B cell (primary cell): ENCODE data around the gene DIABLO. TPM values are rescaled to one million over a fixed set of nuclear protein-coding genes. Genes with fewer than 3 reads are reported as not detected.

Source experiments
- ATAC-seq: fragments of 200-7000 bp; cut with Tn5 transposase; one replicate; pipeline ENCODE4 v1.10.0; 2021; ENCODE audit warnings: low read depth, mild to moderate bottlenecking, moderate number of reproducible peaks, moderate library complexity
- CTCF ChIA-PET: fragments of 350-600 bp; sonication (Branson Sonifier 250); formaldehyde crosslinking; loops from one replicate; lab custom pipeline; 2021; ENCODE audit warnings: antibody characterized with exemption, inconsistent platforms; lab: Charles Lee
- POLR2A ChIA-PET: fragments of 350-600 bp; sonication (Branson Sonifier 250); formaldehyde crosslinking; loops from one replicate; lab custom pipeline; 2021; ENCODE audit warnings: antibody characterized with exemption; lab: Charles Lee
- DNase-seq: peaks from one replicate; pipeline ENCODE4 v3.0.0; 2013
- H2AFZ ChIP-seq: 2 replicates; pipeline ENCODE4 v1.6.1; 2012; ENCODE audit warnings: mild to moderate bottlenecking, low read depth, low read length; ENCODE audit not compliant: insufficient read depth, poor library complexity, severe bottlenecking
- H3K27ac ChIP-seq, 2 donors: 1 replicate in 1 of 2; 2 replicates in 1 of 2; pipeline ENCODE4 v1.5.1; 2012 to 2013; ENCODE audit warnings: low read length in 2 of 2, mild to moderate bottlenecking in 2 of 2, moderate library complexity in 1 of 2
- H3K27me3 ChIP-seq, 4 experiments: fragments of 200-600 bp in 1 of 4; sonication (generic) in 1 of 4; replicated peaks in 1 of 4; 1 replicate in 2 of 4; 2 replicates in 2 of 4; pipeline versions ENCODE4 v1.6.1 to v1.7.0; 2013 to 2016; ENCODE audit warnings: low read length in 3 of 4, mild to moderate bottlenecking in 2 of 4, mixed read lengths in 1 of 4, moderate library complexity in 1 of 4; ENCODE audit not compliant: insufficient read depth in 4 of 4, control insufficient read depth in 3 of 4; ENCODE audit errors: control extremely low read depth in 1 of 4
- H3K36me3 ChIP-seq, 2 experiments: replicated peaks in 1 of 2; 1 replicate in 1 of 2; 2 replicates in 1 of 2; pipeline versions ENCODE4 v1.6.1 to v1.7.1; 2013; ENCODE audit warnings: low read length in 1 of 2; ENCODE audit not compliant: insufficient read depth in 2 of 2, control insufficient read depth in 1 of 2; ENCODE audit errors: control extremely low read depth in 1 of 2, extremely low read depth in 1 of 2
- H3K4me1 ChIP-seq, 2 donors: fragments of 200-600 bp in 1 of 2; sonication (generic) in 1 of 2; 1 replicate in 1 of 2; 2 replicates in 1 of 2; pipeline versions ENCODE4 v1.5.1 to v1.6.1; 2013 to 2017; ENCODE audit warnings: low read length in 2 of 2; ENCODE audit not compliant: control insufficient read depth in 2 of 2, insufficient read depth in 2 of 2
- H3K4me2 ChIP-seq: replicated peaks from 2 replicates; pipeline ENCODE3; 2012; ENCODE audit warnings: mild to moderate bottlenecking, low read depth, low read length; ENCODE audit not compliant: poor library complexity, severe bottlenecking
- H3K4me3 ChIP-seq, 5 experiments: fragments of 200-600 bp in 1 of 5; sonication (generic) in 1 of 5; 1 replicate in 3 of 5; 2 replicates in 2 of 5; pipeline versions ENCODE4 v1.5.1 to v1.7.0; 2011 to 2016; ENCODE audit warnings: low read length in 4 of 5, mild to moderate bottlenecking in 4 of 5, low read depth in 2 of 5, control low read depth in 1 of 5, moderate library complexity in 1 of 5; ENCODE audit not compliant: insufficient read depth in 1 of 5; ENCODE audit errors: control extremely low read depth in 1 of 5, extremely low read depth in 1 of 5
- H3K79me2 ChIP-seq: fragments of 200-600 bp; sonication (generic); one replicate; pipeline ENCODE4 v1.6.0; 2016; ENCODE audit warnings: low read length; ENCODE audit not compliant: control insufficient read depth, insufficient read depth
- H3K9ac ChIP-seq: fragments of 200-600 bp; sonication (generic); 2 replicates; pipeline ENCODE4 v1.6.1; 2017; ENCODE audit warnings: mild to moderate bottlenecking, low read length, moderate library complexity
- H3K9me3 ChIP-seq, 3 donors: one replicate each; pipeline versions ENCODE4 v1.6.1 to v1.7.1; 2013; ENCODE audit warnings: low read length in 2 of 3; ENCODE audit not compliant: control insufficient read depth in 2 of 3, insufficient read depth in 1 of 3; ENCODE audit errors: control extremely low read depth in 1 of 3
- H4K20me1 ChIP-seq: 2 replicates; pipeline ENCODE4 v1.6.0; 2012; ENCODE audit warnings: mild to moderate bottlenecking, low read length; ENCODE audit not compliant: insufficient read depth, control insufficient read depth, poor library complexity, severe bottlenecking
- H3K27ac Mint-ChIP-seq: one replicate; pipeline ENCODE4 v1.8.0; 2021; ENCODE audit warnings: mixed read lengths
- H3K27me3 Mint-ChIP-seq: one replicate; pipeline ENCODE4 v1.8.0; 2021; ENCODE audit warnings: mixed read lengths
- H3K4me1 Mint-ChIP-seq: one replicate; pipeline ENCODE4 v1.8.0; 2021; ENCODE audit warnings: mixed read lengths
- H3K4me3 Mint-ChIP-seq: one replicate; pipeline ENCODE4 v1.8.0; 2021; ENCODE audit warnings: mixed read lengths
- H3K9me3 Mint-ChIP-seq: one replicate; pipeline ENCODE4 v1.8.0; 2022; ENCODE audit warnings: mixed read lengths; ENCODE audit not compliant: insufficient read depth
- CTCF ChIP-seq: fragments of 200-600 bp; IDR thresholded peaks from one replicate; pipeline ENCODE4 v1.8.0; 2022; ENCODE audit warnings: antibody characterized with exemption, mild to moderate bottlenecking
- EZH2 ChIP-seq: IDR thresholded peaks from 2 replicates; pipeline ENCODE4 v1.6.1; 2012; ENCODE audit warnings: borderline replicate concordance, low read depth, mild to moderate bottlenecking, moderate library complexity, low read length; ENCODE audit not compliant: insufficient read depth, poor library complexity, severe bottlenecking
- whole genome bisulfite sequencing: methylation state at CpG from one replicate; pipeline ENCODE4 v1.1.5; 2013; ENCODE audit warnings: missing lambda C conversion rate; ENCODE audit not compliant: insufficient coverage; 5-methylcytosine and 5-hydroxymethylcytosine counted together
- intact Hi-C: fragments of 100-400 bp; cut with micrococcal nuclease; formaldehyde crosslinking; loops from one replicate; pipeline ENCODE4 v1.10.0; 2022
- polyA plus RNA-seq: library from polyadenylated mRNA; depleted of rRNA; stranded (reverse); fragments of >200 nt; gene quantifications from 2 replicates; pipeline ENCODE4 v1.2.3, GENCODE V29; 2012
- total RNA-seq, 2 donors: library from RNA; stranded (reverse); fragments of 120-200 nt in 1 of 2; gene quantifications; 1 replicate in 1 of 2; 2 replicates in 1 of 2; pipeline versions ENCODE4 v1.2.3 to v1.2.4, GENCODE V29; 2013 to 2022

Gene DIABLO
- total and polyA plus RNA-seq, 2 donors (not counting 1 experiment from before 2014, with no cell fraction given), result 36.8 to 44.6 TPM

GRCh38 chr12:122190842-122191668, 34.8 kb downstream of the DIABLO start:
- Mint-ChIP-seq H3K4me3 (no peak overlapping the region), H3K4me1 (peaks cover 2% of the 10 kb centered on the region), H3K27me3 (peaks cover 16% of the 10 kb centered on the region), H3K27ac (no peak overlapping the region), H3K9me3 (no peaks in the 10 kb centered on the region)
- DNase-seq, result peak; percentile 72
- ChIA-PET POLR2A (interaction anchor here (0.6 kb wide), 1 partner anchor 1960 kb away, joined by 6 read pairs; no protein-coding TSS in a partner anchor), CTCF (interaction anchor here (0.5 to 1.9 kb wide), 20 partner anchors 8 to 997 kb away, joined by 3 to 22 read pairs (median 4); partner anchors contain the start of genes B3GNT4, CFAP251 and LRRC43)
- no peak overlapping the region for H3K4me2 ChIP-seq
- peaks cover 0 to 6% (median 0%) of the 10 kb centered on the region in 3 donors for H3K9me3 ChIP-seq
- H3K79me2 ChIP-seq, result no peaks in the 10 kb centered on the region
- intact Hi-C loops, result loop anchor here (1.0 to 2.0 kb wide), 4 partner anchors 60 to 273 kb away; partner anchors contain the start of gene CFAP251
- no peaks in the 10 kb centered on the region for H3K36me3 ChIP-seq
- no peak overlapping the region for H3K9ac ChIP-seq
- no peak overlapping the region for H3K4me3 ChIP-seq
- peaks cover 0 to 4% (median 0%) of the 10 kb centered on the region in 4 experiments for H3K27me3 ChIP-seq
- no peak overlapping the region for H2AFZ ChIP-seq
- WGBS, result 45% methylated on average over 5 of the region's 18 CpGs
- H4K20me1 ChIP-seq, result no peaks in the 10 kb centered on the region
- no peak for TF ChIP-seq EZH2
- peak; percentile 75 for TF ChIP-seq CTCF
- ATAC-seq, result peak; percentile 95
- no peak overlapping the region for H3K27ac ChIP-seq
- H3K4me1 ChIP-seq, result no peaks in the 10 kb centered on the region
